HG02943 (cell line): ENCODE results near the gene GRM5.
"Not testable (repeated sequence)": the region's sequence is repeated elsewhere in the genome, so short reads cannot be mapped to it uniquely, and the experiment has no call there.

Experiments
- ATAC-seq: cut with Tn5 transposase; IDR thresholded peaks from one replicate; pipeline ENCODE4 v1.9.1; 2021; ENCODE audit warnings: mild to moderate bottlenecking, low read depth, moderate library complexity; ENCODE audit not compliant: unreplicated experiment

Gene GRM5

DNA sequence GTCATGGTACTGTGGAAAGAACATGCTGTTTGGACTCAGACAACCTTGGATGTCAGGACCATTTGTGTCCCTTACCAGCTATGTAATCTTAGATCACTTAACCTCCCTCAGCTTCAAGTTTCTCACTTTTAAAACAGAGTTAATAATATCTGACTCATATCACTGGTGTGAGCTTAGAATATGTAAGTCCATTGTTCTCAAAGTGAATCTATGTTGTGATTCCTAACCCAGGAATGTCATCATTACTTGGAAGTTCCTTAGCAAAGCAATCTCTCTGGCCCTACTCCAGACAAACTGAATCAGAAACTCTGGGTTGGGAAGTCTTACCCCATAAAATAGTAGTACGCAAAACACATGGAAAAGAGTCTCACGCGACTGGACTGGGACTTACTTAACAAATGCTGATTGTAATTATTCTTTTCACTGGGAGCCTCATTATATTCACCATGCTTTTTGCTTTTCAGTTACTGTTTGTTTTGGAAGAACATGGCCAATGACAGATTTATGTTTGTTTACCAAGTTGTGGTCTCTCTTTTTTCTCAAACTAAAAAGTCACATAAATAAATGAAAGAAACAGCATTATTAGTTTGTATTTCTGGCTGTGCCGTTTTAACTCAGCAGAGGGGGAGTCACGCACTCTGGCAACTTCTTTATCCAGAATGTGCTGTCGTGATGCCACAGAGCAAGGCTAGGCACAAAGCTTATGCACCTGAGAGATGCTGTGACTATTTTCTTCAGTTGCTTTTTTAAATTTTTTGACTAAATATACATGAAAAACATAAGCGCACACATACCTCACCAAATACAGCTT is 510.6 kb downstream of the GRM5 start:
- ATAC-seq: no peak

DNA sequence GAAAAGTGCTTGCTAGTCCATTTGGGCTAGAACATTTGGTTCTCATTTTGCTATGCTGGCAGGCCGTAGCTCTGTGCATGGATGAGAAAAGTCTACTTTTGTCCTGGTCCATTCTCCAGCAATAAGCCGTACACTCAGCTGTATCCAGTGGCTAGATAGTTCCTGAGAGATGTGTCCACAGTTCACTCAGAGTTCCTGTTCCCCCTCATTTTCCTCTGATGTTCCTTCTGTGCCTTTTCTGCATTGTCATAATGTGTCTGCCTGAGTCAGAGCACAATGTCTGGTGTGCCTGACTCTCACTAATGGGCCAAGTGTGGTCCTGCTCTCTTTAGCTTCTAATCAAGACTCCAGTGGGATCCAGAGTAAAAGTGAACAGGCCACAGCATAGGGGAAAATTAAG is 512.6 kb downstream of the GRM5 start:
- ATAC-seq: no peak

DNA sequence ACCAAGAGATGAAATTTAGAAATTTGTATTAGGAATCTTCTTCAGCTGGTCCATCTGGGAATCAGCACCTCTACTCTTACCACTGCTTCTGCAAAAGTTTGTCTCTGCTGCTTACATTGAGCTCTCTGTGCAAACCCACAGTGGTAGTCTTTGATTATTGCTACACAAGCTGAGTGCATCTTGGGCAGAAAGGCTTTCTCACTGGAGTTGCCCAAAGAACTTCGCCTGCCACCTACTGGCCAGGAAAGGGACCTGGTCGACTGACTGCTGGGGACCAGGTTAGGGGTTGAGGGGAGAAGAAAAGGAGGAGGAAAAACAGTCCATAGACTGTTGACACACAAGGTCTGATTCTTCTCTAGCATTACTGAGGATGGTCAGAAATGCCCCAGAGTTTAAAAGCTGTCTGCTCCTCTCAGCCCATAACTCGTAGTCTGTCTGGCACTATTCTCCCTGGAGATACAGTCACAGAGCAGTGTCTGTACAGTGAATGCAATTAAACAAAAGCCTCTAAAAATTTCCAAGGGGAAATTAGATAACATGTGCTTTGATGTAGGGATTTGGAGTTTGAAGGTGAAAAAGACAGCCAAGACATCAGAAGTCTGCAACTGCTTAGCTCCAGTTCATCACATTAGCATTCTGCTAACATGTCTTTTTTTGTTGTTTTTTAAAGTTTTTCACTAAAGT is 513.3 kb downstream of the GRM5 start:
- ATAC-seq: peak; percentile 93

DNA sequence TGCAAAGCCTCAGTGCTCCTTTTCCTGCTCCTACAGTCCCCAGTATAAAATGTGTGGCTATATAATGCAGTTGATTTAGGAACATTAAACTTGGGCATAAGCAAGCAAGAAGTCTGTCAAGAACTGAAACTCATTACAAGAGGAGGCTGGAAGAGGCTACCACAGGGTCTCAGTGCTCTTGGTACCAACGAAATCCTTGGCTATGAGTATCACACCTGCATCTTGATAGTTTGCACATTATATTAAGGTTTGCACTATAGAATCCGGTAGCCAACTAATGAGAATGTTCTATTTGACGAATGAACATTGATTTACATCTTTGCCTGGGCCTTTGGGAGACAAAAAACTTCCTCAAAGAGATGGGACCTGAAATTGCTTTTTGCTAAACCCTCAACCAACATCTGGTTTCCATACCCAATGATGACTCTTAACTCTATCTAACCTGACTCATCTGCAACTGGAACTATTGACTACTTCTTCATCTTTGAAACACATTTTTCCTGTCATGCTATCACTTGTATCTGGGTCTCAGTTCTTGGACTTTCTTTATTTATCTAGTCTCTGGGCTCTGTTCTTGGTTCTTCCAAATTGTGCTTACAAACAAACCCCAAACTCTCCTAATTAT is 521.0 kb downstream of the GRM5 start:
- ATAC-seq: no peak

DNA sequence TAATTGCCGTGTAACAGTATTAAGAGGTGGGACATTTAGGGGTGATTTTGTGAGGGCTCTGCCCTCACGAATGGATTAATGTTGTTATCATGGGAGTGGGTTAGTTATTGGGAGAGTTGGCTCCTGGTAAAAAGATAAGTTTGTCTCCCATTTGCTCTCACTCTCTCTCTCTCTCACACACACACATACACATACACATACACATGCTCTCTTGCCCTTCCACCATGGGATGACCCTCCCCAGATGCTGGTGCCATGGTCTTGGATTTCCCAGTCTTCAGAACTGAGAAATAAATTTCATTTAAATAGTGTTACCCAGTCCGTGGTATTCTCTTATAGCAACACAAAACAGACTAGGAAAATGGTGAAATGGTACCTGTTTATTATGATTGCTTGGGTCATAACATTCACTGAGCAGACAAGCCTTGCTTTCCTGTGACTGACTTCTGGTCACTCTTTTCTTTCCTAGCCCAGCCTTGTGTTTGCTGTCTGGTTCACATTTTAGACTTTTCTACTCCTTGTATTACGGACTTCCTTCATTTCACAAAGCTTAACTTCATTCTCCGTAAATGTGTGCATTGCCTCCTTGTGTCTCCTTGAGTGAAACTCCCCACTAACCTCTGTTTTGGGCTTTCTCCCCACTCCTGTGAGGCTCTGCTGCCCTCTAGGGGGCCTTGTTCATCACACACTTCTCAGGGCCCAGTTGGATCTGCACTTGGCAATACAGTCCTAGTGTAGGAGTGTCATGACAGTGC is 521.7 kb downstream of the GRM5 start:
- ATAC-seq: peak; percentile 99

DNA sequence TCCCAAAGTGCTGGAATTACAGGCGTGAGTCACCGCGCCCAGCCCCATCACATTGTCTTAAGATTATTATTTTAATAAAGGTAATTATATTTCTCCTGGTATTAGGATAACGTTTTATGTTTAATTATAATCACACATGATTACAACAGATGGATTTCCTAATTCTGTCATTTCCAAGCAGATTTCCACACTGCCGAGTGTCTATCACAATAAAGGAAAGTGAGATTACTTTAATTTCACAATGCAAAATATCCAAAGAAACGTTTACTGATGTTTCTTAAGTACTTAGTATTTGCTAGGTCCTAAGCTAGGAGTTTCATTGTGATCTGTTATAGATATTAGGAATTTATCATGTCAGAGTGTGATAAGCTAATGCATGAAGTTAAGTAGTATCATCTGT is 524.8 kb downstream of the GRM5 start:
- ATAC-seq: no peak

DNA sequence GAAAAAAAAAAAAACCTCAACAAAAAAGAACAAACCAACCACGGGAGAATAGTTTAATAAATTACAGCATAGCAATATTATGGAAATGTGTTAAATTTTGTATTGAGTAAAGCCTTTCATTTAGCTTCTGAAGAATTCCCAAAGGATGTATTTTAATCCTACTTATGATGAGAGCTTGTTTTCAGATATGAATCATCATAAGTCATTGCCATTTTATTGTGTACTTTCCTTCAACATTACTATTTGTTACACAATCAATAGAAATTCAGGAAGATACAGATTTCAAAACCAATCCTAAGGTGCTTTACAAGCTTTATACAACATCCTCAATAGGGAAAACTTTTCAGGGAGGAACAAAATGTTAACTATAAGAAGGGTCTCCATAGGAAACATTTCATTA is 527.7 kb downstream of the GRM5 start:
- ATAC-seq: no peak

DNA sequence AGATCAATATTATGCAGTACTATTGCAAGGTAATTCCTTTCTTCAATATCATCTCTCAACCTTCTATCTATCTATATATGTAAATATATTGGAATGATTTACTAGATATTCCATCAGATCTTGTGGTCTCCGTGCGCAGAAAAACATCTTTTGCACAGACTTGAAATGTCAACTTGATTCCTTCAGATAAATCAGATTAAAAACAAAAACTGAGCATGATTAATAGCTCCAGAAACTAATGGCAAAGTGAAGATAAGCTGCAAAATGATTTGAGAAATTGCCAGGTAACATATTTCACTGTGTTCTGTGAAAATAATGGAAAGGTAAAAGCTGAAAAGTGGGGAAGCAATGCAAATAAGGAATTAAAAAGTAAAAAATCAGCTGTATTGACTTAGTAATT is 528.2 kb downstream of the GRM5 start:
- no peak for ATAC-seq

DNA sequence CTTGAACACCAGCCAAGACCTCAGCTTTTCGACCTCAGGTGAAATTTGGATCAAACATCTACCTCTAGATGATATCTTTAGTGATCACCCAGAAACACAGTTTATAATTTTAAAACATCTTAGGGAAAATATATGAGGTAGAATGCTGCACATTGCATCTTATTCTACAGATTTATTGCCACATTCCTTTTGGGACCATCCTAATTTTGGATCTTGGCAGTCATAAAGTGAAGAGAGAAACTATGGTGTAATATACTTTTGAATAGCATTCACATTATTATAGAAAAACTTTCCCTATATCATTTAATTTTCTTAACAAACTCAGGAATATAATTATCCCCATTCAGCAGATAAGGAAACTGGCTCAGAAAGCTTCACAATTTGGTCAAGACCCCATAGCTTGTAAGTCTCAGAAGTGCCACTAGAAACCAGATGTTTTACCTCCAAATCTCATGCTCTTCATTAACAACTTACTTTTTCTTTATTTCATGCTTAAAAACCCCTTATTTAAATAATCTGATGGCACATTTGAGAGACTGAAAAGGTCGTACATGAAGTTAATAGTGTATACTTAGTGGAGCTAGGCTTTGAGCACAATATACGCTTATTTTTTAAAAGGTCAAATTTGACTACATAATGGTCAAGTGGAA is 529.0 kb downstream of the GRM5 start:
- ATAC-seq: no peak

DNA sequence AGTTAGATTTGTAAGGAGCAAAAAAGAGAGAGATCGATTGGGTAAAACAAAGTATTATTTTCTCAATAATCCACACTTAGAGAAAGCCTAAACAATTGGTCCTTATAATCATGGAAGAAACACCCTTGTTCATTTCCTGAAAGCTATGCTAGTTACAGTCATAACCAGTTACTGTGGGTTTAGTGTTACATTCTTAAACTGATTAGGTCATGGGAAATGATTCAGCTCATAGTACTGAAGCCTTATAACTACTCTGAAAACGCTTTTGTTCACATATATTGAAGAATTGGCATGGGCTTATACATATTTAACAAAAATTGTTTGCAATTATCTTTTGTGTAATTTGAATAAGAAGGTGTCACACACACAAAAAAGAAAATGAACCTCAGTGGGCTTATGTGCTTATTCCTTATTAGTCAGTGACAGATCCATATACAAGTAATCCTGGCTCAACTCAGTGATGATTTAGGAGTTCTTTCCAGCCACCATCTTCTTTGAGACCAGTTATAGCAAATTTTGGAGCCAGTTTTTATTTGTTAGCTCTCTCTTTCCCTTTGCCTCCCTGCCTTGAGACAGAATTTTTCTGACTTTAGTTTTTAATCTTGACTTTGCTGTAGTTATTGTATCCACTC is 529.8 kb downstream of the GRM5 start:
- no peak for ATAC-seq

DNA sequence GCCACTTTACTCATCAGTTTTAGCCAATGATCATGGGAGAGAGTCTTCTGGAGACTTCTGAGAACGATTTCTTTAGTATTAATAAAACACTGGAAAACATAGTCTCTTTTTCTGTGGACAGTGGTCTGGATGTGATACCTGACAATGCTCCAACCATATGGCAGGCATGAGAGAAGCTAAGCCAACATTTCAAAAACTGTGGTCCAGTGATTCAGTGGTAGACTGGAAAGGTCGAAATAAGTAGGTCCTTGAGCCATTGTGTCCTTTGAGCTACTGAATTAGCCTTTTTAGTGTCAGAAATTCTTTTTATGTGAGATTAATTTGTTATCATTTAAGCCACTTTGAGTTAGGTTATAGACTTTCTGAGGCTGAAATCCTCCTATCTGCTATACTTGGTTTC is 530.5 kb downstream of the GRM5 start:
- ATAC-seq: no peak

DNA sequence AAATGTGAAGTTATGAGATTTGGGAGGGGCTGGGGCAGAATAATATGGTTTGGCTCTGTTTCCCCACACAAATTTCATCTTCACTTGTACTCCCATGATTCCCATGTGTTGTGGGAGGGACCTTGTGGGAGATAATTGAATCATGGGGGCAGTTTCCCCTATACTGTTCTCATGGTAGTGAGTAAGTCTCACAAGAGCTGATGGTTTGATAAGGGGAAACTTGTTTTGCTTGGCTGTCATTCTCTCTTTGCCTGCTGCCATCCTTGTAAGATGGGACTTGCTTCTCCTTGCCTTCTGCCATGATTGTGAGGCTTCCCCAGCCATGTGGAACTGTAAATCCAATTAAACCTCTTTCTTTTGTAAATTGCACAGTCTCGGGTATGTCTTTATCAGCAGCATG is 531.1 kb downstream of the GRM5 start:
- ATAC-seq: not testable (repeated sequence)

DNA sequence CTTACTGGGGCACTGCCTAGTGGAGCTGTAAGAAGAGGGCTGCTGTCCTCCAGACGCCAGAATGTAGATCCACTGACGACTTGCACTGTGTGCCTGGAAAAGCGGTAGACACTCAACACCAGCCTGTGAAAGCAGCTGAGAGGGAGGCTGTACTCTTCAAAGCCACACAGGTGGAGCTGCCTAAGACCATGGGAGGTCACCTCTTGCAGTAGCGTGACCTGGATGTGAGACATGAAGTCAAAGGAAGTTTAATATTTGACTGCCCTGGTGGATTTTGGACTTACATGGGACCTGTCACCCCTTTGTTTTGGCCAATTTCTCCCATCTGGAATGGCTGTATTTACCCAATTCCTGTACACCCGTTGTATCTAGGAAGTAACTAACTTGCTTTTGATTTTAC is 531.6 kb downstream of the GRM5 start:
- ATAC-seq: no peak

DNA sequence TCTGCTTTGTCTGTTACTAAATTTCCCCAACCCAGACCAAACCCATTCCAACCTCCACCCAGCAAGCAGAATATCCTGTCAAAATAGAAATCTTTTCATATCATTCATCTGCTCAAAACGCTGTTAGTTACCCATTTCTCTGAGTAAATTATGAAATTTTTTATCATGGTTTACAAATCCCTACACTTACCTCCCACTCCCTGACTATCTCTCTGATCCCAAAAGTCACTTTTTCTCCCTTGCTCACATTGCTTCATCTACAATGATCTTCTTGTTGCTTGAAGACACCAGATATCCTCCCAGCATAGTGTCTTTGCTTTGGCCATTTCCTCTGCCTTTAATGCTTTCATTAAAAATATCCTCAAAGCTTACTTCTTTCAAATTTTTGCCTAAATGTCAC is 532.8 kb downstream of the GRM5 start:
- no peak for ATAC-seq

DNA sequence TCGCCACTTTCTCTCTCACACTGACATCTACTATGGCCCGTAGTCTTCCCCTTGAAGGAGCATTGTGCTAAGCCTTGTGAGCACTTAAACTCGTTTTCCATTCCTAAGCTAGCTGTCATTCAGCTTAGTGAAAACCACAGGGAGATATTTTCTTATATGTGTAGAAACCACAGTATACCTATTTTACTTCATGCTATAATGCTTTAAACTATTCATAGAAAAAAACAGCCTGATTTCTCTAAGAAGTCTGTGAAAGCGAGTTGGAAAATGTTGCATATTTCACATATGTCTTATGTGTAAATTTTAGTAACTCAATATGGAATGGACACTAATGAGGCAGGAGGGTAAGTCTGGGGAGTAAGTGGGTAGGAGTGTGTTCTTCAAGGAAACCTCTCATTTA is 534.0 kb downstream of the GRM5 start:
- no peak for ATAC-seq

DNA sequence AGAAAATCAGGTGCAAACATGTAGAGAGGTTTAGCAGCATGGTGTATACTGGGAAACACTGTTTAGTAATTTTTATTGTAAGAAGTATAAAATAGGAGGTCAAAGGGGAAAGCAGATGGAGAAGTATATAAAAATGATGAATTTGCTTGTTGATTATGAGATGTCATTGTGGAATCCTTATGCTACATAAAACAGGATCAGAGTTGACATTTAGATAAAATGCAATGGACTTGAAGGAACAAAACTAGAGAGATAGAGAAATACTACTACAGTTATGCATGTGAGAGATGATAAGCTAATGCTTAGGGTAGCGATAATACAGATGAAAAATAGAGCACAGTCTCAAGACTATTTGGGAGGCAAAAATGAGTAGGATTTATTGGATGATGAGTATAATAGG is 536.4 kb downstream of the GRM5 start:
- no peak for ATAC-seq

DNA sequence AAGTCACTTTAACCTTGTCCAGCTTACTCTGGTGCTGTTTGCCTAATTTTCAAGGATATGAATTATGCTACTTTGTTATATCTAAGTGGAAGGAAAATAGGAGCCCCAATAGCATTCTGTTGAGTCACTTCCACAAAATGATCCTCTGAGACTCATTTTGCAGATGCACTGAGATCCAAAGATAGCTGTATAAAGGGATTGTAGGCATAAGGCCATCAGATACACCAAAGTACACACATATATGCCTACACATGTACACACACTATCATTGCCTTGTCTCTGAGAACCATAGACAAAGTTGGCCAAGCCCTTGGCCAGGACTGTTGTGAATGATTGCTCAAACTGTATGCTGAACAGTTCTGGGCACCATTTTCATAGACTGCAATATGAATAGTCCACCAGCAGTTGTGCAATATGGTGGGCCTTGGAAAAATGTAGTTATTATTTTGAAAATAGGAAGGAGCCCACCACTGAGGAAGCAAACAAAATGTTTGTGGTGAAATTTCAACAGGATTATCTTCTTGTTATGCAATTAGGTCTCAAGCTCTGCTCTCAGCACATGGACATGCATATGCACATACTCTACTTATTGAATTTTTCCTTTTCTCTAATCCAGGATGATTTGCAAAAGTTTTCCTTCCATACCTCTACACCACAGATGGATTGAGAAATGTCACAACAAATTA is 542.3 kb downstream of the GRM5 start:
- no peak for ATAC-seq

DNA sequence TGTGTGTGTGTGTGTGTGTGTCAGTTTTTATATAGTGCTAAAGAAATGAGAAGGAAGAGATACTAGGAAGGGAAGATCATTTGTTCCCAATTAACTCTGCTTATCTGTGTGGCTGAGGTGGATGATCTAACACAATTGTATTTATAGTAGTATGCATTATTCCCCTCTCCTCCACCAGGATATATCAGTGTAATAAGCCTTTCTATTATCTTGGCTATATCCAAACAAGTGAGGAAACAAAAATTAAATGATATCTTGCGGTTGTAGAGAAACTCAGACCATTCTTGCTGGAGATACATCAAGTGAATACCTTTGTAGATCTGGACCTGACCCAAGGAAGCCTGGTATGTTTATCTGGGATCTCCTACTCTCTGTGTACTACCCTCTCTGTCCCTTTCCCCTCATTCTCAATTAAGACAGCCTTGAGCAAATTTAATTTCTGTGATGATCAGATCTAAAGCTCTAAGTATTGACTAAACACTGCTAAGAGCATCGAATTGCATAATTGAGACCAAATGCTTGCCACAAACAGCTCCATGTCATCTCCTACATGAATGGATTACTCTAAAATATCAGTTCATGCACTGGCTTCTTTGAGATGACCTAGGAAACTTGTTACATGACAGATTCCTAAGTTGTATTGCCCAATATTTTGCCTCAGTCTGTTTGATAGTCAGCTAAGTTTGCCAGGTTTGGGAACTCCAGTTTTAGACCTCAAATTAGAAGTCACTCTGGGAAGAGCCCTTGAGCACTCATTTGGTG is 543.0 kb downstream of the GRM5 start:
- ATAC-seq: no peak

DNA sequence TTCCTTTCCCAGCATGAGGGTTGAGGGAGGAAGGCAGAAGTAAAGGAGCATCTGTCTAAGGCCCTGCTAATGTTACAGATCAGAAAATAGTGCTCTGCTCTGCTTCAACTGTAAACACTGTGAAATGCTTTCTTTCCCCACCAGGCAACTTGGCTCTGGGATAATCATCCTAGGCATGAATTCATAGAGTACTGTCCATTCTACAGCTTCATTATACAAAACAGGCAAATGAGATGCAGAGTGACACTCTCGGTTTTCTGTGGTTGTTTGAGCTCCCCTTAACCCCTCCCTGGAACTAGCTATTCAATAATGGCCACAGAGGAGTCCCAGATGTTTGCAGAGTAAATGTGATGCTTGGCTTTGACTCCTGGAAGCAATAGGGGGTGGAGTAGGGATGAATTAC is 544.0 kb downstream of the GRM5 start:
- ATAC-seq: no peak
